NCI-H1105 (cell line): ENCODE measurements around the gene ADCY2.

Experiments
- DNase-seq: peaks from one replicate; lab custom pipeline; 2025; lab: John Stamatoyannopoulos, UW

ADCY2 gene

GRCh38 chr5:7784683-7785380 lies 388.9 kb downstream of the ADCY2 start:
- no peak for DNase-seq

GRCh38 chr5:7787770-7788169 lies 391.8 kb downstream of the ADCY2 start:
- no peak for DNase-seq

DNA sequence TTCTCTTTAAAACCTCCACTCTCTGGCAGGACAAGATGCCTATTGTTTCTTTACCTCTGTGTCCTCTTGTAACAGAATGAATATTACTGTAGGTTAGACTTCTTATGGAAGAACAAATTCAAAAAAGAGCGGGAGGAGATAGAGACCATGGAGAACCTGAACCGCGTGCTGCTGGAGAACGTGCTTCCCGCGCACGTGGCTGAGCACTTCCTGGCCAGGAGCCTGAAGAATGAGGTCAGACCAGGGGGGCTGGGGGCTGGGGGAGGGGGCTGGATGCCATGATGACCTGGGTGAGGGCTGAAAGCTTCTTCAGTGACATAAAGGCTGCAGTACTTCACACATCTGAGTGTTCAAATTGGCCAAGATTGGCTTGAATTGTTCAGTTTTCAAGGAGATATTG lies 393.6 kb downstream of the ADCY2 start:
- no peak for DNase-seq

GRCh38 chr5:7793895-7794294 lies 398.0 kb downstream of the ADCY2 start:
- DNase-seq, result no peak

DNA sequence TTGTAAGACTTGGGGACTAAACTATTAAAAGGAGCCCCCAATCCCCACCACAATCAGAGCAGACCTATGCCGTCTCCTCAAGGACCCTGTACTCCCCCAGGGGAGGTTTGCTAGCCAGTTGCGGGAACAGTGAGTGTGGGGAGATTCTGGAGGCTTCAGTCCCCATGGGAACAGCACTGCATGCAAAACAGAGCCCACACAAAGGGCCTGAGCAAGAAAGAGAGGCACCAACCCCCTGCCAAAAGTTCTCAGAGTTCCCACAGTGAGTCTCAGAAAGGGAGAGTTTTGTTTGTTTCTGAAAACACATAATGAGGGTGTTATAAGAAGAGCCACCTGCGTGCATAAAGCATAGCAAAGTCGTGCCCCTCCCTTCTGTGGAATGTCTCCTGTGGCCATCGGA lies 398.4 kb downstream of the ADCY2 start:
- no peak for DNase-seq

- DNase-seq, result no peak
Measured at GRCh38 chr5:7794823-7795222, 398.9 kb downstream of the ADCY2 start.

- no peak for DNase-seq
Measured at GRCh38 chr5:7795306-7795705, 399.4 kb downstream of the ADCY2 start.

DNA sequence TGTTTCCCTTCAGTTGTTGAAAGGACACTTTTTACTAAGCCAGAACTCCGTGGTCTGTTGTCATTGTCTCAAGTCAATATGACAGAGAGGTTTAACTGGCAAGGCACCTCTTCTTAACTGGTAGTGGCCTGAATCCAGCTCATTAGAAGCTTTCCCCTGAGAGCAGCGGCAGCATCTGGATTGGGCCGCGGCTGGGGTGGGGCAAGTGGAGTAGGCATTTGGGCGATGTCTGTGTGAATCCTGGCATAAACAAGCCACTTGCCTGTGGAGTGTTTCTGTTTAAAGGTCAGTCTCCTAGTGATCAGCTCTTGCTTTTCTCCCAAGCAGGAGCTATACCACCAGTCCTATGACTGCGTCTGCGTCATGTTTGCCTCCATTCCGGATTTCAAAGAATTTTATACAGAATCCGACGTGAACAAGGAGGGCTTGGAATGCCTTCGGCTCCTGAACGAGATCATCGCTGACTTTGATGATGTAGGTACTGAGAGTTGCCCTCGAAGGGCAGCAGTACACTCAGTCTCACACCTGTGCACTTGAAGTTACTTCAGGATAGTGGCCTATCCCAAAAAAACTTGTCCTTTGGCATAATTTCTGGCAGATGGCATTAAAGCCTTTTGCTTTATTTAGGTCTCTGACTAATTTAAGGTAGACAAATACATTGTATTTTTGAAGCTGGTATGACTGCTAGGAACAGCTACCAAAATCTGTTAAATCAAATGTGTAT lies 406.1 kb downstream of the ADCY2 start:
- no peak for DNase-seq

GRCh38 chr5:7802855-7803254 lies 406.9 kb downstream of the ADCY2 start:
- DNase-seq, result no peak

DNA sequence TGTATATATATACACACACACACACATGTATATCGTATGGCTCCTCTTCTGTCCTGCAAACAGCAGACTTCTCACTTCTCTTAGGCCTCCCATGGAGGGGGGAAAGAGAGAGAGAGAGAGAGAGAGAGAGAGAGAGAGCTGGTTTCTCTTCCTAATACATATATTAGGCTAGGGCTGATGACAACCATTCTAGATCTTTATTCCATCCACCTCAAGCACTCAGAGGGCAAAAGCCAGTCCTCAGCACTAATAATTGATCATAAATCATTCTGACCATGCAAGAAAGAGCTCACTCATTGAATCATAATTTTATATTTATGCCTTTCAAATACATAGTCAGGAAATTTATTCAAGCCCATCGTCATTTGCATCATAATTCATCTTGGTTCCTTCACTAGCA lies 408.0 kb downstream of the ADCY2 start:
- DNase-seq, result no peak

- no peak for DNase-seq
Measured at GRCh38 chr5:7805379-7805778, 409.4 kb downstream of the ADCY2 start.

- DNase-seq, result no peak
Measured at GRCh38 chr5:7808998-7809397, 413.1 kb downstream of the ADCY2 start.

DNA sequence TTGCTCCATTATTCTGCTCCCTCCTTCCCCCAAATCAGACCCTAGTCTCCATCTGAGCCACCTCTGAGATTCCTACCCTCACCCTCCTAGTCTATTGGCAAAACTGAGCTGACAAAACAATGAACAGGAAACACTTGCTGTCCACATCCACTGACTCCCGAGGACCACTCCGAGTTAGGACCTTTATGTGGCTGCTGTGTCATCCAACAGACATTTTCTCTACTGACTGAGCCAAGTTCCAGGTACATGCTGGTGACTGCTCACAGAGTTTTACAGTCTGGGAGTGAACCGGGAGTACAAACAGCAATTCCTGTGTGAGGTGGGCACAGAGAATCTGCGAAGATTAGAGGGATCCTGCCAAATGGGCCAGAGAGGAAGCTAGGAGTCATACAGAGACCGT lies 415.8 kb downstream of the ADCY2 start:
- no peak for DNase-seq

DNA sequence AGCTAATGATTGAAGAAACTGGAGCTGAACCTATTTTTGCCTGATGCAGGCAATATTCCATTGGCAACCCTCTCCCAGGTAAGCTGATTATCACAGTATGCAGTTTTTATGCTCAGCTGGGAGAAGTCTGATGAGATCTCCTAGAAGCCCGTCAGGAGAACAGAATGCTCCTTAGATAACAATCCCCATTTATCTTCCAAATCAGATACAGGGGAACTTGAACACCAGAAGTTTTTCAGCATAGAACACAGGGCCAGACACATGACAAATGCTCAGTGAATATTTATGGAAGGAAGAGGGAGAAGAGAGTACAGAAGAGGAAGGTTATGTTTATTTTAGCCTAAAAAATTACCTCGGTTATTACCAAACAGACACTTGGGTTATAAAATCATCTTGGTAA lies 417.1 kb downstream of the ADCY2 start:
- no peak for DNase-seq

DNA sequence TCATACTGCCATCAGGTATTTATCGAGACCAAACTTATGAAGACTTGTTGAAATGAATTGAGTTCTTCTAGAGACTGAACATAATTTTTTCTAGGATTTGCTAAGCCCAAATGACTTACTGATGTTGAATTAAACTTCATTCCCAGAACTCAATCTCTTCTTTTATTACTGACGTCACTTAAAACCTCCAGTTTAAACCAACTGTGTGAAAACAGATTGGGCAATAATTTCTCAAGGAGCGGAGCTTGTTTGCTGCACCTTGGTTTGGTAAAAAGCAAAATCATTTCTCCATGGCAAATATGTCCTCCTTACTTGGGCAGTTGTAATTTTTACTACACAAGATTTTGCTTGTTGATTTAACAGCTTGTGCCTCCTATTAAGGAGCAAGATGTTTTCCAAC lies 417.6 kb downstream of the ADCY2 start:
- no peak for DNase-seq

DNA sequence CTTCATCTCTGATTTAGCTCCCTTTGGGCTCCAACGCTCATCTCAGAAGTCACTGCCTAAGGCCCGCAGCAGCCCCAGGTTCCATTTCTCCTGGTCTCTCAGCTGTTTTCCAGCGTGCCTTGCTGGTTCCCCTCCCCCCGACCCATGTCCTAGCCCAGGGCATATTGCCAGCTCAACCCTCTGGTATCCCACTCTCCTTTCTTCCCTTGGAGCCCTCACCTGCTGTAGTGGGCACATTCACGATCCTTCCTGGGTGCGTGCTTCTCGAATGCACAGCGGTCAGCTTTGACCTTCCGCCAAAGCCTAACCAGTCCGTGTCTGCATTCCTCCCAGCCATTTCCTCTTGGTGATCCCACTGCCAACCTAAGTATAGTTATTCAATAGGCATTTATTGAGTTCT lies 418.9 kb downstream of the ADCY2 start:
- DNase-seq, result no peak

- no peak for DNase-seq
Measured at GRCh38 chr5:7815892-7816534, 420.1 kb downstream of the ADCY2 start.

DNA sequence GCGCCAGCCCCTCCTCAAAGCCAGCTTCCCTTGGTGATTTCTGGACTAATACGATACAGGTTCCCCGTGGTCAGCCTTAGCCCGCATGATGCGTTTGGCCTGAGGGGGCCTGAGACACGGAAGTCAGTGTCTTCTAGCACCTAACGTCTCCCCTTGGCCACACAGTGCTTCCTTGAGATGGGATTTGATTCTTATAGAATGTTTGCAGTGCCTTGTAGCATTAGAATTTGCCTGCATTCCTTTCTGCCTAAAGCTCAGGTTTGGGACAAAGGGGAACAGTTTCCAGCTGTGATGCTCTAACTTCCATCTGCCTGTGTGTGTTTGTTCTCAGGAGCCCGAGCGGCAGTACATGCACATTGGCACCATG lies 420.6 kb downstream of the ADCY2 start:
- DNase-seq, result no peak

DNA sequence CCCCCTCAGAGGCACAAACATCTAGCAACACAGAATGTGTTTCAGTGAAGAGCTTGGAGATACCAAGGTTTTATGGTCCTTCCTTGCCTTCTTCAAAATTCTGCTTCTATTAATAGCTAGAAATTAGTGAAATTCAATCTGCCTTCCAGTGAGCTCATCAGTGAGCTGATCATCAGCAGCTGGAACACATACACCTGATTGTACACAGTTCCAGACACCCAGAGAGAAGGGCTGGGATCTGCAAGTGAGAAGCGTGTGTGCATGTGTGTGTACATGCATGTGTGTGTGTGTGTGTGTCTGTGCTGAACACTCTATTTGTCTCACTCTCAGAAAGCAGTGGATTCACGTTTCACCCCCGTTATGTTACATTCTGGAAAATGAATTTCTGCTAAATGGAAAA lies 426.5 kb downstream of the ADCY2 start:
- no peak for DNase-seq

DNA sequence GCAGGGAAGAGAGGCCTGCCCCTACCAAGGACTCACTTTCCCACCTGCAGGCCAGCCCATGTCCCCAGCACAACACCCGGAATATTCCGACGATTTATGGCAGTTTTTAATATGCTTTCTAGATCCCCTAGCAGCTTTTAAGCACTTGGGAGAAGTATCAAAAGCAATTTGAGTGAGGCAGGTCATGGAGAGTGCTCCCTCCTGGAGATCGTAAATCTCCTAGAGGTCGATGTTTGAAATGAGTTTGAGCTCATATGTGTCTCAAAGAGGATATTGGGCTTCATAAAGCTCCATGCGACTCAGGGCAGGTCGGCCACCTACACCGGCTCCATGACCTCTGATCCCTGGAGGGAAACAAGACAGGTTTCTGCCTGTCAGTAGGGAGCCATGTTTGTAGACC lies 427.7 kb downstream of the ADCY2 start:
- no peak for DNase-seq

- DNase-seq, result no peak
Measured at GRCh38 chr5:7824995-7825394, 429.1 kb downstream of the ADCY2 start.

GRCh38 chr5:7825630-7826029 lies 429.7 kb downstream of the ADCY2 start:
- no peak for DNase-seq

DNA sequence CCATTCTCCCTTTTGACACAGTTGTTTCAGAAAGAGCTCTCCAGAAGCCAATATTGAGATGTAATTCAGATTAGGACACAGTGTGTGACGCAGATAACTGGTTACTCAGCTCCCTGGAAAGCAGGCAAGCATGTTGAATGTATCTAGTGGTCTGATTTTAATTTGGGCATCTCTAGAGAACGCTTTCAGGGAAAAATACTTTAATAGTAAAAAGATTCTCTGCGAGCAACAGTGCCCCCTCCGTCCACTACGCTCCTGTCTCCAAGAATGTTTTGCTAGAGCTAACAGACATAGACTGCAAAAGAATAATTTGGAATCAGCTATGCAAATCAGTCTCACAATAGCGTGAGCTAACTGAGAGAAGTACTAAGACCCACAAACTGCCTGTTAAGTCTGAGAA lies 431.7 kb downstream of the ADCY2 start:
- no peak for DNase-seq

DNA sequence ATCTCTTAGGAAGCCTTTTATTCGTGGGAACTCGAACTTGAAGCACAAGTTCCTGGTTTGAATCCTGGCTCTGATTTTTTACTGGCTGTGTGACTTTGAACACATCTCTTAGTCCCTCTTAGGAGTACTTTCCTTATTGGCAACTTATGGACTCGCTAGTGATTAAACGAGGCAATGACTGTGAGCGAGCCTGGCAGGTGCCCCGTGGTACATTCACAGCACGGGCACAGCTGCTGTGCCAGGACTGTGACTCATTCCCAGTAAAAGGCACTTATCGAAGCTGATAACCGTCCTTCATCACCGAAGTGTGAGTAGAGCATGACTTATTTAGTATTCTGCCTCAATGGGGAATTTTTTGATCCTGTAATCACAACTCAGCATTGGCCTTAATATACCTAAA lies 432.3 kb downstream of the ADCY2 start:
- DNase-seq, result no peak
